Suprapubic skin (tissue), 4 donors: ENCODE data around the gene GRPEL2. TPM values are rescaled to one million over a fixed set of nuclear protein-coding genes. Genes with fewer than 3 reads are reported as not detected.
A peak's percentile ranks its signal among the peaks of the same experiment; 100 is the strongest.

Experiments
- DNase-seq, 2 donors: peaks; one replicate each; pipeline ENCODE4 v3.0.0-alpha.2; 2019; ENCODE audit warnings: low spot score in 2 of 2
- H3K27ac ChIP-seq: fragments of 200-600 bp; sonication (generic); one replicate; pipeline ENCODE4 v1.5.1; 2019
- H3K27me3 ChIP-seq: fragments of 200-600 bp; sonication (generic); one replicate; pipeline ENCODE4 v1.5.1; 2019
- H3K36me3 ChIP-seq: fragments of 200-600 bp; sonication (generic); one replicate; pipeline ENCODE4 v1.5.1; 2019
- H3K4me1 ChIP-seq: fragments of 200-600 bp; sonication (generic); one replicate; pipeline ENCODE4 v1.5.1; 2019
- H3K4me3 ChIP-seq: fragments of 200-600 bp; sonication (generic); one replicate; pipeline ENCODE4 v1.5.1; 2019; ENCODE audit warnings: mild to moderate bottlenecking
- H3K9me3 ChIP-seq: fragments of 200-600 bp; sonication (generic); one replicate; pipeline ENCODE4 v1.5.1; 2019
- EP300 ChIP-seq: sonication (generic); formaldehyde crosslinking; IDR thresholded peaks from one replicate; pipeline ENCODE4 v1.6.1; 2017; ENCODE audit warnings: antibody characterized with exemption
- POLR2A ChIP-seq, 2 donors: fragments of 450-650 bp; IDR thresholded peaks; one replicate each; pipeline ENCODE4 v1.6.1; 2017; ENCODE audit warnings: antibody characterized with exemption in 2 of 2, mild to moderate bottlenecking in 2 of 2, moderate library complexity in 2 of 2
- POLR2AphosphoS5 ChIP-seq, 3 donors: sonication (generic); formaldehyde crosslinking; IDR thresholded peaks; one replicate each; pipeline ENCODE4 v1.6.1; 2017; ENCODE audit warnings: antibody characterized with exemption in 3 of 3
- WGBS: methylation state at CpG from one replicate; pipeline ENCODE4 v1.1.5; 2018; 5-methylcytosine and 5-hydroxymethylcytosine counted together
- total RNA-seq, 4 donors: library from RNA; depleted of rRNA; stranded (reverse); fragments of >200 nt; gene quantifications; one replicate each; pipeline ENCODE4 v1.1.0, GENCODE V29; 2016
- TF ChIP-seq, protein P1 (sequence below), 2 donors: fragments of 200-600 bp in 1 of 2; fragments of 450-650 bp in 1 of 2; sonication (generic) in 1 of 2; IDR thresholded peaks; one replicate each; pipeline ENCODE4 v1.5.1; 2016 to 2019; ENCODE audit warnings: antibody characterized with exemption in 2 of 2, mild to moderate bottlenecking in 1 of 2, moderate library complexity in 1 of 2

The GRPEL2 gene
- total RNA-seq, 4 donors from 2014 or later: 8.4 to 12.4 (median 10.6) TPM

DNA sequence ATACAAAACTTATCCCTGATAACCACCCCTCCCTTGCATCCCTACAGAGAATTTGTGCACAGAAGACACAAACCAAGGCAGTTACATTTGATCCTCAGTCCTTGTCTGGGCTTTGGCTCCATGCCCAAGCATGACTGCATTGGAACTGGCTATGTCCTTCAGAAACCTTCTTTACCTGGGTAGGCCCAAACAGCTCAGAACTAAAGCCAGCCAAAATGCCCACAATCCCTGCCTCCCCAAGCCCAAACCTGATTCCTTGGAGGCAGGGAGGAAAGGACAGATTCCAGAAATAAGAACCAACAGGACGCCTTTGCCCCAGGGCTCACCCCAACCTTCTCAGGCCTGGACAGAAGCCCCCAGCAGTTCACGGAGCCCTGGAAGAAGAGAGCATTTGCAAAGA is 25.6 kb downstream of the GRPEL2 start:
- Histone ChIP-seq H3K9me3 (no peaks in the 10 kb centered on the region), H3K27ac (no peak overlapping the region), H3K36me3 (no peaks in the 10 kb centered on the region), H3K4me1 (peaks cover 11% of the 10 kb centered on the region), H3K27me3 (no peaks in the 10 kb centered on the region), H3K4me3 (no peak overlapping the region)
- WGBS: 75% methylated on average over 2 of the region's 2 CpGs
- TF ChIP-seq POLR2AphosphoS5 (IDR thresholded peaks at IDR 0.05) (no peak), EP300 (no peak), POLR2A (IDR thresholded peaks at IDR 0.05) (no peak)
- TF ChIP-seq, protein P1, sequence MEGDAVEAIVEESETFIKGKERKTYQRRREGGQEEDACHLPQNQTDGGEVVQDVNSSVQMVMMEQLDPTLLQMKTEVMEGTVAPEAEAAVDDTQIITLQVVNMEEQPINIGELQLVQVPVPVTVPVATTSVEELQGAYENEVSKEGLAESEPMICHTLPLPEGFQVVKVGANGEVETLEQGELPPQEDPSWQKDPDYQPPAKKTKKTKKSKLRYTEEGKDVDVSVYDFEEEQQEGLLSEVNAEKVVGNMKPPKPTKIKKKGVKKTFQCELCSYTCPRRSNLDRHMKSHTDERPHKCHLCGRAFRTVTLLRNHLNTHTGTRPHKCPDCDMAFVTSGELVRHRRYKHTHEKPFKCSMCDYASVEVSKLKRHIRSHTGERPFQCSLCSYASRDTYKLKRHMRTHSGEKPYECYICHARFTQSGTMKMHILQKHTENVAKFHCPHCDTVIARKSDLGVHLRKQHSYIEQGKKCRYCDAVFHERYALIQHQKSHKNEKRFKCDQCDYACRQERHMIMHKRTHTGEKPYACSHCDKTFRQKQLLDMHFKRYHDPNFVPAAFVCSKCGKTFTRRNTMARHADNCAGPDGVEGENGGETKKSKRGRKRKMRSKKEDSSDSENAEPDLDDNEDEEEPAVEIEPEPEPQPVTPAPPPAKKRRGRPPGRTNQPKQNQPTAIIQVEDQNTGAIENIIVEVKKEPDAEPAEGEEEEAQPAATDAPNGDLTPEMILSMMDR (IDR thresholded peaks at IDR 0.05): no peak
- no peak for DNase-seq

DNA sequence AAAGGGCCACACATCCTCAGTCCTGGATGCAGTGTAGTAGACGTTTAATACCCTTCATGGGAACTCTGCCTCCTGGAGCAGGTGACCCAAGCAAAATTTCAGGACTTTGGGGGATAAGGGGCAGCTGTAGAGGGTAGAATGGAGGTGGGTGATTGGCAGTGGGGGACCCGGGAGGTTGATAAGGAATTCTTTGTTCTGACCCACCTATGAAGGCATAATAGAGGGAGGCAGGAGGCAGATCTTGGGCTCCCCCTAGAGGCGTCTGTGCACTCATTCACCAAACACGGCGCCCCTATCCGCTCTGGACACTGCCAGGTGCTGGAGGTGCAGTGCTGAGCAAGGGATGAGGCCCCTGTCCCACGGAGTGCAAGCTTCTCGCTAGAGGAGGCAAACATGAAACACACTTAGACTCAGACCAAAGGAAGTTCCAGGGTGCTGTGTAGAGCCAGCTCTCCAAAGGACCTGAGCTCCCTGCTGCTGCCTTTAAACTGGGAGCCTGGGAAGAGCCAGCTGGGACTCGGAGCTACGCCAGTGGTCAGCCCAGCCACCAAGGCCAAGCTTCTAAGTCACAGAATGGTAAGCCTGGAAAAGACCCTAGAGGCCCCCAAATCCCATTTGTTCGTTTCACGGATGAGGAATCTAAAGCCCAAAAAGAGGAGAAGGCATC is 26.1 kb downstream of the GRPEL2 start:
- TF ChIP-seq EP300 (no peak), POLR2AphosphoS5 (IDR thresholded peaks at IDR 0.05) (no peak), POLR2A (IDR thresholded peaks at IDR 0.05) (no peak)
- TF ChIP-seq, protein P1 (IDR thresholded peaks at IDR 0.05): peak; percentile 49 to 80
- no peaks in the 10 kb centered on the region for H3K36me3 ChIP-seq
- no peak for DNase-seq
- no peaks in the 10 kb centered on the region for H3K9me3 ChIP-seq
- H3K27ac ChIP-seq: no peak overlapping the region
- H3K27me3 ChIP-seq: no peaks in the 10 kb centered on the region
- WGBS: 47% methylated on average over 11 of the region's 12 CpGs
- peaks cover 11% of the 10 kb centered on the region for H3K4me1 ChIP-seq
- no peak overlapping the region for H3K4me3 ChIP-seq

DNA sequence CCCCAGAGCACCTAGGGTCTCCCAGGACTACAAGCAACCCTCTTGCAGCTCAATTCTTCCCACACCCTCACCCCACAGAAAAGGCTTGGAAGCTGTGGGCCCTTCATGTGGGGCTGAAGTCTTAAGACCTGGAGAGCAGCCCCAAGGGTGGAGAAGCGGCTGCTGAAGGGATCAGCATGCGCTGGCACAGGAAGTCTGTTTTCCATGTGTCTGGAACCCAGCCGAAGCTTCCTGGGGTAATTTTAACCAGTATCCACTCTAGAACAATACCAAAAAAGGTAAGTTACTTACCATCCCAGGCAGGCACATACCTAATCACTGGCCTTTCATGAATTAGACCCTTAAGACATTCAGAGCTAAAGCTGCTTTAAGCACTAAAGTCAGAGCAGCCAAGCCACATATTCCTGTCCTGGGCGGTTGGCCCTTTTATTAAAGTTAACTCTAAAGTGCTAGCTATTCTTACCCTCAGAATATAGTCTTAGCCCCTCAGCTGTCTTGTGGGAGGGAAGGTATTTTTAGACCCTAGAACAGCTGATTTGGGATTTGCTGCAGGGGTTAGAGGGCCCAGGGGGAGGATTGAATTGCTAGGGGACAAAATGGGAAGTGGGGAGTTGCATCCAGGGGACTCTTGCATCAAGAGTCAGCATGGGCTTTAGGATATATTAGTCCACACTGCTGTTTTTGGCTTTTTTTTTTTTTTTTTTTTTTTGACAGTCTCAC is 26.9 kb downstream of the GRPEL2 start:
- WGBS: 68% methylated on average over 4 of the region's 4 CpGs
- H3K27me3 ChIP-seq: no peaks in the 10 kb centered on the region
- DNase-seq: no peak
- no peaks in the 10 kb centered on the region for H3K9me3 ChIP-seq
- H3K36me3 ChIP-seq: no peaks in the 10 kb centered on the region
- no peak for TF ChIP-seq POLR2AphosphoS5 (IDR thresholded peaks at IDR 0.05)
- TF ChIP-seq EP300: no peak
- TF ChIP-seq POLR2A (IDR thresholded peaks at IDR 0.05): no peak
- TF ChIP-seq, protein P1 (IDR thresholded peaks at IDR 0.05): no peak
- no peak overlapping the region for H3K4me3 ChIP-seq
- H3K4me1 ChIP-seq: peaks cover 11% of the 10 kb centered on the region
- H3K27ac ChIP-seq: no peak overlapping the region

DNA sequence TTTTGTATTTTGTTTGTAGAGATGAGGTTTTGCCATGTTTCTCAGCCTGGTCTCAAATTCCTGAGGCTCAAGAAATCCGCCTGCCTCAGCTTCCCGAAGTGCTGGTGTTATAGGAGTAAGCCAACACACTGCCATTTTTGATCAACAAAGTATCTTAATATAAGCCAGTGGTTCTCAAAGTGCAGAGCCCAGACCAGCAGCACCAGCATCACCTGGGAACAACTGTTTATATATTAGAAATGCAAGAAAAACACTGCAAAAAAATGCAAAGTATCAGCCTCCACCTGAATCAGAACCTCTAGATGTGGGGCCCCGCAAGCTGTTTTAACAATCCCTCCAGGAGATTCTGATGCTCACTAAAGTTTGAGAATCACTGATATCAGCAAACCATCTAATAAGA is 27.6 kb downstream of the GRPEL2 start:
- no peak for TF ChIP-seq EP300
- TF ChIP-seq, protein P1 (IDR thresholded peaks at IDR 0.05): no peak
- TF ChIP-seq POLR2A (IDR thresholded peaks at IDR 0.05): no peak
- TF ChIP-seq POLR2AphosphoS5 (IDR thresholded peaks at IDR 0.05): no peak
- H3K4me3 ChIP-seq: no peak overlapping the region
- no peaks in the 10 kb centered on the region for H3K9me3 ChIP-seq
- no peak for DNase-seq
- H3K27ac ChIP-seq: no peak overlapping the region
- H3K27me3 ChIP-seq: no peaks in the 10 kb centered on the region
- WGBS: 88% methylated on average over 3 of the region's 3 CpGs
- H3K4me1 ChIP-seq: peaks cover 5% of the 10 kb centered on the region
- H3K36me3 ChIP-seq: no peaks in the 10 kb centered on the region

DNA sequence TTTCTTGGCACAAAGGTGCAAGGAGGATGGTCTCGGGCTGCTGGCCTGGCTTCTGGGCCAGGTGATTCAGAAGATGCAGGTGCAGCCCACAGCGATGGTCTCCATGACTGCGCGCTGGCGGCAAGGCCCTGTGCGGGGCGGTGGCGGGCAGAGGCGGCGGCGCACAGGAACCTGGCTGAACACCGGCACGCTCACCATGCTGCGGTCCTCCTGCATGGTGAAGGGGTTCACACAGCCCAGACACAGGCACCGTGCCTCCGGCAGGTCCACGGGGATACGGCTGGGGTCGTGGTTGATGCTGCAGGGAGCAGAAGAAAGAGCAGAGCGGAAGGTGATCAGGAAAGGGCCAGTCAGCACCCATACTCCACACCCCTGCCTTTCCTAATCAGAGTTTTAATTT is 29.0 kb downstream of the GRPEL2 start:
- TF ChIP-seq EP300: no peak
- no peak overlapping the region for H3K27ac ChIP-seq
- no peak overlapping the region for H3K4me3 ChIP-seq
- peak in 1 of 2 donors; percentile 69 for DNase-seq
- H3K27me3 ChIP-seq: no peaks in the 10 kb centered on the region
- no peaks in the 10 kb centered on the region for H3K9me3 ChIP-seq
- H3K36me3 ChIP-seq: no peaks in the 10 kb centered on the region
- peaks cover 5% of the 10 kb centered on the region for H3K4me1 ChIP-seq
- WGBS: 95% methylated on average over 17 of the region's 20 CpGs
